Astrocyte of the spinal cord (primary cell): Measurements from ENCODE around the gene FGF6.

Source experiments
- DNase-seq: peaks from one replicate; pipeline ENCODE4 v3.0.0; 2011; ENCODE audit warnings: low read depth, low spot score
- H3K4me3 ChIP-seq: 2 replicates; pipeline ENCODE4 v1.5.1; 2011; ENCODE audit warnings: low read depth, mild to moderate bottlenecking, low read length, moderate library complexity
- in situ Hi-C: cut with HindIII; loops from 2 replicates; pipeline ENCODE4 v1.10.0; 2017; ENCODE audit warnings: low sequenced_read_pairs
- TF ChIP-seq, protein P1 (sequence below): IDR thresholded peaks from 2 replicates; pipeline ENCODE4 v1.5.1; 2012; ENCODE audit warnings: low read depth, mild to moderate bottlenecking, low read length, inconsistent platforms

FGF6 gene

DNA sequence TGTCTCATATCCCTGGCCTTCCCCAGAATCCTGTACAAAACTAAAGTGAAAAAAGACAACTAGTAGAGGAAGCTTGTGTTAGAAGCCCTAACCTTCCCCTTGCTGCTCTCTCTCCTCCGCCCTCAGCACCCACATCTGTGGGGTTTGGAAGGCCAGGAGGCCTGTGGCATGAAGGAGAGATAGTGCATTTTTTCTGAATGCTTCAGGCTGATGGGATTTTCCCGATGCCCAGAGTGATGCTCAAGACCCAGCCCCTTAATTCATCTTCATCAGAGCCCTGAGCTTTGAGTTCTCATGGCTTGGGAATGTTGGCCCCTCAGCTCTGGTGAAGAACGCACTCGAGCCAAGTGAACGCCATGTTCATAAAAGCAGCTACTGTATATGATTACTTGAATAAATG, 5.9 kb downstream of the FGF6 start:
- TF ChIP-seq, protein P1, sequence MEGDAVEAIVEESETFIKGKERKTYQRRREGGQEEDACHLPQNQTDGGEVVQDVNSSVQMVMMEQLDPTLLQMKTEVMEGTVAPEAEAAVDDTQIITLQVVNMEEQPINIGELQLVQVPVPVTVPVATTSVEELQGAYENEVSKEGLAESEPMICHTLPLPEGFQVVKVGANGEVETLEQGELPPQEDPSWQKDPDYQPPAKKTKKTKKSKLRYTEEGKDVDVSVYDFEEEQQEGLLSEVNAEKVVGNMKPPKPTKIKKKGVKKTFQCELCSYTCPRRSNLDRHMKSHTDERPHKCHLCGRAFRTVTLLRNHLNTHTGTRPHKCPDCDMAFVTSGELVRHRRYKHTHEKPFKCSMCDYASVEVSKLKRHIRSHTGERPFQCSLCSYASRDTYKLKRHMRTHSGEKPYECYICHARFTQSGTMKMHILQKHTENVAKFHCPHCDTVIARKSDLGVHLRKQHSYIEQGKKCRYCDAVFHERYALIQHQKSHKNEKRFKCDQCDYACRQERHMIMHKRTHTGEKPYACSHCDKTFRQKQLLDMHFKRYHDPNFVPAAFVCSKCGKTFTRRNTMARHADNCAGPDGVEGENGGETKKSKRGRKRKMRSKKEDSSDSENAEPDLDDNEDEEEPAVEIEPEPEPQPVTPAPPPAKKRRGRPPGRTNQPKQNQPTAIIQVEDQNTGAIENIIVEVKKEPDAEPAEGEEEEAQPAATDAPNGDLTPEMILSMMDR, result no peak
- no peak for DNase-seq
- no peak overlapping the region for H3K4me3 ChIP-seq
- in situ Hi-C loops, result no loop called here

DNA sequence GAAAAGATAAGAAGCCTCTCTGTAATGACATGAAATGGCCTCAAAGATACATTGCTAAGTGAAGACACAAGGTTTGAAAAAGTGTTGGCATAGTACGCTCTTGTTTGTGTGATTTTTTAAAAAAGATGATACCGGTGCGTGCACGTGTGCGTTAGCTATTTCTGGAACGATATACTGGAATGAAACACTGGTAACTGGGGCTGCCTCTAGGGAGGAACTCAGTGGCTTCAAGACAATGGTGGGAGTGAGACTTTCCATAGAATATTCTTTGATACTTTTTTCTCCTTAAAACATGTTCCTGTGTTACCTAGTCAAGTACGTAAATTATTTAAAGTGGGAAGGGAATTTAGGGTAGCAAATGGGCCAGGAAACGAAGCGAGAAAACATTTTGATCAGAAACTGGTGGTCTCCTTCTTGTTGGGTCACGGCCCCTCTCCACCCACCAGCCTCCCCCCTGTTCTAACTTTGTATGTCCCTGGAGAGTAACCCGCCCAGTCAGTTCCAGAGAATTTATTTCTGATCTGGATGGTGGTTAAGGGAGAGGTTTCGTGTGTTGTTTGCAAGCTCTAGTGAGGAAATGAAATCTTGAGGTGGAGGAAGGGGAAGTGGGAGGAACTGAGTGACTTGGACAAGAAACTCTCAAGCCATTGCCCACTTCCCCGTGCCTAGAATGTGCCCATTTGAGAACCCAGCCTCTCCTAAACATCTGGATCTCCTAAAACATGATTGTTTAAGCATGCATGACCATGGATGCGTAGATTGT, 6.6 kb downstream of the FGF6 start:
- DNase-seq, result no peak
- TF ChIP-seq, protein P1, result no peak
- in situ Hi-C loops, result no loop called here
- no peak overlapping the region for H3K4me3 ChIP-seq

DNA sequence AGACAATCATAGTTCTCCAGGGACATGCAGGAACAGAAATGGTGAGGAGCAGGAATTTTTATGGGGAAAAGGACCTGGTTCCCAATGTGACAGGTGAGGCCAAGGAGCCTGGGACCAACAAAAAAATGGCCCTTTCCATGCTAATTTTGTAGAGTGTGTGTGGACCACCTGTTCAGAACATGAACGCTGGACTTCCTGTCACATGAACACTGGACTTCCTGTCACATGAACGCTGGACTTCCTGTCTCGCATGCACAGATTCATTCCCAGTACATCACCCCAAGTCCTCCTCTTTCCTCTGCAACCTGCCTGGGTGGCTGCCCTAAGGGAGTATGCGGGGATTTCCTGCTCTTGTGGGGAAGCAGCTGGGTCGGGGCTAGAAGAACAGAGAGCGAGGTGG, 10.1 kb downstream of the FGF6 start:
- TF ChIP-seq, protein P1, result no peak
- in situ Hi-C loops, result no loop called here
- no peak for DNase-seq
- H3K4me3 ChIP-seq, result no peak overlapping the region

DNA sequence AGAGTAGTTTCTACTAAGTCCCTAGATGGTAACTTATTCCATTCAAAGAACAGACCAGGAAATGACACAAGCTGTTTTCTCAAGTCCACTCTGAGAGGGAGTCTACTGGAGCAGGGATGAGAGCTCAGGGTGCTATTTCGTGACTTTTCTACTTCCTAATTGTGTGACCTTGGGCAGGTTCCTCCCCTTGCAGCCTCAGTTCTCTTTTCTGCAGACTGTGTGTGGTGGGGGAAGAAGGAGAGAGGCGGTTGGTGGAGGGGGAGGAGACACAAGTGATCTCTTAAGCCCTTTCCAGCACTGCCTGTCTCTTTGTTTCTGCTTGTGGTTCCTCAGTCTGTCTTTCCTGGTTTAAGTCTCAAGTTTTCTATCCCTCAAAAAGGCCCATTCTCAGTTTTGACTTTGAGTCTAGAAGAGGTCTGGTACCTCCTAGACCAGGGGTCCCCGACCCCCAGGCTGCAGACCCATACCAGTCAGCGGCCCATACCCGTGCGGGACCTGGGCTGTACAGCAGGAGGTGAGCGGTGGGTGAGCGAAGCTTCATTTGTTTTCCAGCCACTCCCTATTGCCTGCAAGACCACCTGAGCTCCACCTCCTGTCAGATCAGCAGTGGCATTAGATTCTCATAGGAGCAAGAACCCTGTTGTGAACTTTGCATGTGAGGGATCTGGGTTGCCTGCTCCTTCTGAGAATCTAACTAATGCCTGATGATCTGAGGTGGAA, 10.7 kb downstream of the FGF6 start:
- TF ChIP-seq, protein P1, result no peak
- DNase-seq, result no peak
- H3K4me3 ChIP-seq, result no peak overlapping the region
- in situ Hi-C loops, result no loop called here

DNA sequence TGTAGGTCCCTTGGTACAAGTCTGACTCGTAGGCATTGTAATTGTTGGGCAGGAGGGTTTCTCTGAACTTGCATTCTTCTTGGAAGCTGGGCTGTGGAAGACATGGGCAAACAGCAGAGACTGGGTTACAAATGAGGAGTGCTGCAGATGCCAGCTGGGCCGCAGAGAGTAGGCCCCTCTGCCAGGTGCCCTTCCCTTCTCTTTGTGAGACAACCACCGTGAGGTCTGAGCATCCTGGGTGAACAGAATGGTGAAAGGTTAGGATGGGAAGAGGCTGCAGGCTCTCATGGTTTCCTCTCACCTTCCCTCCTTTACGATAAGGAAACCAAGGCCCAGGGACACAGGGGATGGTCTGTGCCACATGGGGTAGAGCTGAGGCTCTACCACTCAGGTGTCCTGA, 11.3 kb downstream of the FGF6 start:
- TF ChIP-seq, protein P1, result no peak
- in situ Hi-C loops, result no loop called here
- no peak overlapping the region for H3K4me3 ChIP-seq
- no peak for DNase-seq

DNA sequence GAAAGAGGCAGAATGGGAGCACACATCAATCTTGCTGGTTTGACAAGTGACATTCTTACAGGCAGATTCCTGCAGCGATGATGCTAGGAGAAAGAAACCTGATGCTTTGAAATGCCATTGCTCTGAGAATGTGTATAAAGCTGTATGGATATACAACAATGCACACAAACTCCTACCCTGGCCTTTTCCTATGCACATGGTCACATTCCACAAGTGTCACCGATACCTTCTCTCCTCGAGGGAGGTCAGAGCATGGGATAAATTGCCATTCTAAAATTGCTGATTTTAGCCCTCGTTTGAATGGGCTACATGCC, 11.9 kb downstream of the FGF6 start:
- TF ChIP-seq, protein P1, result no peak
- no peak for DNase-seq
- in situ Hi-C loops, result no loop called here
- no peak overlapping the region for H3K4me3 ChIP-seq
